ENCODE measurements around the gene HOXD4.

HOXD4 gene

GRCh38 chr2:176193048-176193447 is 41.7 kb downstream of the HOXD4 start:
- no peak for DNase-seq

GRCh38 chr2:176199902-176200301 is 48.6 kb downstream of the HOXD4 start:
- no peak for DNase-seq

GRCh38 chr2:176200971-176201370 is 49.6 kb downstream of the HOXD4 start:
- DNase-seq, result no peak

- DNase-seq, result no peak
These were observed 51.1 kb downstream of the HOXD4 start for GRCh38 chr2:176202491-176202890.
